Kidney (tissue), 14 donors: ENCODE results near the gene MACROD2. TPM values are rescaled to one million over a fixed set of nuclear protein-coding genes. Genes with fewer than 3 reads are reported as not detected.

Source experiments
- DNase-seq, 5 donors: peaks; one replicate each; pipeline ENCODE4 v3.0.0-alpha.2; 2013 to 2020
- FAIRE-seq: peaks from 2 replicates; lab custom pipeline; 2012; peaks lifted over from hg19 to GRCh38; lab: Jason Lieb, UNC
- H3K27ac ChIP-seq, 2 donors: one replicate each; pipeline ENCODE4 v1.7.0; 2013; ENCODE audit warnings: low read depth in 2 of 2, low read length in 2 of 2, inconsistent platforms in 1 of 2
- H3K27me3 ChIP-seq: one replicate; pipeline ENCODE4 v1.7.1; 2013; ENCODE audit warnings: low read length, inconsistent platforms; ENCODE audit not compliant: control insufficient read depth, insufficient read depth
- H3K36me3 ChIP-seq, 3 donors: one replicate each; pipeline versions ENCODE4 v1.7.0 to v1.7.1; 2013; ENCODE audit warnings: low read length in 3 of 3, control low read depth in 1 of 3, inconsistent platforms in 1 of 3; ENCODE audit not compliant: insufficient read depth in 3 of 3, control insufficient read depth in 2 of 3
- H3K4me1 ChIP-seq, 3 donors: one replicate each; pipeline versions ENCODE4 v1.7.0 to v1.7.1; 2013; ENCODE audit warnings: low read length in 3 of 3, inconsistent platforms in 1 of 3, low read depth in 1 of 3; ENCODE audit not compliant: control insufficient read depth in 2 of 3, insufficient read depth in 2 of 3
- H3K4me3 ChIP-seq, 3 donors: one replicate each; pipeline versions ENCODE4 v1.7.0 to v1.8.1; 2013; ENCODE audit warnings: low read length in 3 of 3, control low read depth in 1 of 3, inconsistent platforms in 1 of 3
- H3K9ac ChIP-seq, 3 donors: one replicate each; pipeline versions ENCODE4 v1.7.0 to v1.7.1; 2013; ENCODE audit warnings: low read length in 3 of 3, control low read depth in 1 of 3, inconsistent platforms in 1 of 3
- H3K9me3 ChIP-seq, 3 donors: one replicate each; pipeline versions ENCODE4 v1.7.0 to v1.7.1; 2013; ENCODE audit warnings: low read length in 3 of 3, control low read depth in 1 of 3, inconsistent platforms in 1 of 3; ENCODE audit not compliant: control insufficient read depth in 2 of 3, insufficient read depth in 1 of 3
- CTCF ChIP-seq: IDR thresholded peaks from 3 replicates; pipeline ENCODE4 v1.5.1; 2012; ENCODE audit warnings: mild to moderate bottlenecking, moderate library complexity, borderline replicate concordance; ENCODE audit not compliant: insufficient read depth; ENCODE audit errors: extremely low read depth
- intact Hi-C: fragments of 100-400 bp; cut with DNase I; formaldehyde crosslinking; loops from one replicate; pipeline ENCODE4 v1.11.1; 2022
- polyA plus RNA-seq: library from polyadenylated mRNA; stranded (reverse); fragments of 350-450 nt; fragmentation: Illumina TruSeq; extraction: RNeasy Lipid Tissue Mini Kit (QIAGEN cat#74804); gene quantifications from one replicate; pipeline ENCODE4 v1.2.3, GENCODE V29; 2014; ENCODE audit warnings: low read depth, low replicate concordance; ENCODE audit not compliant: insufficient read depth
- total RNA-seq: library from RNA; stranded (reverse); fragmentation: NEBNext Ultra II Directional; extraction: Animal tissue kit (Norgen Biotek cat#: 25700); gene quantifications from one replicate; pipeline ENCODE4 v1.2.1, GENCODE V29; 2021
- donor health status: control.
- donor health status: control.
- donor health status: control.
- donor health status: control.
- donor health status: control.
- donor health status: DM: yes; HTN: yes; CAD: no.
- donor health status: Normal renal cell carcinoma (clear cell type).

The MACROD2 gene
- total and polyA plus RNA-seq, 2 donors from 2014 or later: 3.0 to 10.0 TPM

GRCh38 chr20:15419856-15420255 is 1424.5 kb downstream of the MACROD2 start:
- FAIRE-seq (no peak), DNase-seq (no peak)
- Histone ChIP-seq H3K36me3 (no peaks in the 10 kb centered on the region), H3K4me3 (no peak overlapping the region), H3K9me3 (no peaks in the 10 kb centered on the region), H3K4me1 (no peaks in the 10 kb centered on the region), H3K9ac (no peak overlapping the region), H3K27ac (no peak overlapping the region), H3K27me3 (no peaks in the 10 kb centered on the region)
- intact Hi-C loops: no loop called here
- no peak for TF ChIP-seq CTCF

DNA sequence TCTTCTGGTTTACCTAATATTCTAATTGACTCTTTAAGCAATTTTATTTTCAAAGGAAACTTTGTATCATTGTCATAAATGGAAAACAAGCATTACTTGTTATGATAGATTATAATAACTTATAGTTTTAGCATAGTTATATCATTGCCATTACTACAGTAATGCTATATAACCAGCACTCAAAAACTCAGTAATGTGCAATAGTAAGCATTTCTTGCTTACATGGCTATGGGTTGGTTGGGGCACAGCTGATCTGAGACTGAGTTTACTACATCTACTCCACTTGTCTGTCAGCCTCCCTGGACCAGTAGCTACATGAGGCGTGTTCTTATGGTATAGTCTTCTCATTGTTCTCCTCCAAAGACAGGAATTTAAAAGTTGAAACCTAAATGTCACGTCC is 1427.7 kb downstream of the MACROD2 start:
- FAIRE-seq: no peak

DNA sequence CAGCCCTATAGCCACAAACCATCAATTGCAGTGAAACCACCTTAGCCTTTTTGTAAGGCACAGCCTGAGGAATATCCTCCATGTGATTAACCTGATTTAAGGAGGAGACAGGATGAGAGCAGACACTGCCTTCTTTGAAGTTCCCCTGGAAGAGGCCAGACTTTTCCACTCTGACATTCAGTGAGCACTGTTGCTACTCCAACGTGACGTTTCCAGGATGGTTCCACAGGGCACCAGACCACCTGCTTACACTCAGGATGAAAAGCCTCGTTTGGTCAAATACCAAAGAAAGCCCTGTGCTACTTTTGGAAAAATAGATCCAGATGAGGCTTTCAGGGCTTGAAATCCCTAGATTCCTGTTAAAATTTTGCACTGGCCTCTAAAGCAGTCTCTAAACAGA is 1444.2 kb downstream of the MACROD2 start:
- Histone ChIP-seq H3K27me3 (no peaks in the 10 kb centered on the region), H3K36me3 (no peaks in the 10 kb centered on the region)
- intact Hi-C loops: no loop called here

More for the DNA sequence above, 1427.7 kb downstream of the MACROD2 start:
- TF ChIP-seq CTCF: no peak
- Histone ChIP-seq H3K9me3 (no peaks in the 10 kb centered on the region), H3K27ac (no peak overlapping the region), H3K4me3 (no peak overlapping the region), H3K36me3 (no peaks in the 10 kb centered on the region), H3K4me1 (no peaks in the 10 kb centered on the region), H3K9ac (no peak overlapping the region), H3K27me3 (no peaks in the 10 kb centered on the region)
- DNase-seq: no peak
- intact Hi-C loops: no loop called here

More for the DNA sequence above, 1444.2 kb downstream of the MACROD2 start:
- no peak for DNase-seq
- H3K4me3 ChIP-seq: no peak overlapping the region
- H3K4me1 ChIP-seq: no peaks in the 10 kb centered on the region
- H3K27ac ChIP-seq: no peak overlapping the region
- TF ChIP-seq CTCF: no peak
- no peak overlapping the region for H3K9ac ChIP-seq
- no peaks in the 10 kb centered on the region for H3K9me3 ChIP-seq
- FAIRE-seq: no peak
